ENCODE data around the gene TMEM185A. TPM values are rescaled to one million over a fixed set of nuclear protein-coding genes. Genes with fewer than 3 reads are reported as not detected.
"Not testable (repeated sequence)": the region's sequence is repeated elsewhere in the genome, so short reads cannot be mapped to it uniquely, and the experiment has no call there.

TMEM185A gene
- total and polyA plus RNA-seq, 3 experiments from 2014 or later = 20.0 to 29.2 (median 29.1) TPM

DNA sequence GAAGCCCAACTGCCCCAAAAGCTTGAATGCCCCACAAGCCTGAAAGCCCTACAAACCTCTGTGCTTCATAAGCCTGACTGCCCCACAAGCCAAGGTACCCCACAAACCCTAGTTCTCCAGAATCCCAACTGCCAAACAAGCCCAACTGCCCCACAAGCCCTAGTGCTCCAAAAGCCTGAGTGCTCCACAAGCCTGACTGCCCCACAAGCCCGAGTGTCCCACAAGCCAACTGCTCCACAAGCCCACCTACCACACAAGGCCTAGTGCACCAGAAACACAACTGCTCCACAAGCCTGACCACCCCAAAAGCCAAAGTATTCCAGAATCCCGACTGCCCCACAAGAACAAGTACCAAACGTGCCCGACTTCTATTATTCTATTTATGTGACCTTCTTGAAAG lies 68.2 kb downstream of the TMEM185A start:
- no peak for DNase-seq
- no peaks in the 10 kb centered on the region for H3K36me3 Mint-ChIP-seq
- no peak overlapping the region for H3K27ac Mint-ChIP-seq
- Histone ChIP-seq H3K27ac (ENCODE audit: low read depth, low read length) (no peak overlapping the region), H3K36me3 (ENCODE audit: insufficient read depth, low read length) (no peaks in the 10 kb centered on the region), H3K9me3 (ENCODE audit: low read length) (no peaks in the 10 kb centered on the region), H3K4me1 (ENCODE audit: insufficient read depth, low read length) (no peaks in the 10 kb centered on the region), H3K4me3 (ENCODE audit: low read length) (no peak overlapping the region), H3K27me3 (ENCODE audit: insufficient read depth, low read length, poor library complexity, severe bottlenecking) (no peaks in the 10 kb centered on the region)
- H3K4me3 Mint-ChIP-seq = no peak overlapping the region
- ChIA-PET CTCF (no interaction called here), POLR2A (no interaction called here)
- peaks cover 0 to 5% of the 10 kb centered on the region in 2 donors for H3K27me3 Mint-ChIP-seq
- no peaks in the 10 kb centered on the region for H3K9me3 Mint-ChIP-seq
- no peaks in the 10 kb centered on the region for H3K4me1 Mint-ChIP-seq

DNA sequence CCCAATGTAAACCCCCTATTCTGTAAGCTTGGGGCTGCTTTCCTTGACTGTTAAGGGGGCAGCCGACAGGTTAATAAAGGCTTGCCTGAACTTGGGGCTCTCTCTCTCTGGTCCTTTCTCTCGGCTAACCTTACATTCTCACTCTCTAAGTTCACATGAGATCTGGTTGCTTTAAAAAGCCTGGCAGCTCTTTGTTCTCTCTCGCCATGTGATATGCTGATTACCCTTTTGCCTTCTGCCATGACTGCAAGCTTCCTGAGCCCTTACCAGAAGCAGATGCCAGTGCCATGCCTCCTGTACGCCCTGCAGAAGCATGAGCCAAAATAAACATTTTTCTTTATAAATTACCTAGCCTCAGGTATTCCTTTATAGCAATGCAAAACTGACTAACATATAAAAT lies 76.3 kb downstream of the TMEM185A start:
- H3K36me3 Mint-ChIP-seq; H3K4me1 ChIP-seq (ENCODE audit: insufficient read depth, low read length); H3K9me3 Mint-ChIP-seq; H3K27ac Mint-ChIP-seq; H3K4me1 Mint-ChIP-seq; H3K27me3 ChIP-seq (ENCODE audit: insufficient read depth, low read length, poor library complexity, severe bottlenecking); POLR2A ChIA-PET; H3K27ac ChIP-seq (ENCODE audit: low read depth, low read length); CTCF ChIA-PET; H3K27me3 Mint-ChIP-seq; H3K4me3 Mint-ChIP-seq; H3K36me3 ChIP-seq (ENCODE audit: insufficient read depth, low read length); DNase-seq; H3K4me3 ChIP-seq (ENCODE audit: low read length); H3K9me3 ChIP-seq (ENCODE audit: low read length): not testable (repeated sequence)

DNA sequence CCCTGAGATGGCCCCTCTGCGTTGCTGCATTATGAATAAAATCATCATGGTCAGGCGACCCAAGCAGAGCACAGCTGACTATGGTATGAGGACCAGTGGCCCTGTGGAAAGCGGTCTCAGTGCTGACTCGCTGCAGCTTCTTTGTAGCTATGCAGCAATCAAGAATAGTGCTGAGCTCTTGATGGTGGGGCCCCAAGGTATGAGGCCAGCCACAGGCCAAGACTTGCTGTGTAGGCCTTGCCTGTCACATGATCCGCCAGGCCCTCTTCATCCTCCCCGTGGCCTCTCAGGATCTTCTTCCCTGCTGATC lies 79.7 kb downstream of the TMEM185A start:
- DNase-seq; H3K9me3 ChIP-seq (ENCODE audit: low read length); H3K4me1 Mint-ChIP-seq; H3K36me3 Mint-ChIP-seq; H3K27ac ChIP-seq (ENCODE audit: low read depth, low read length); H3K4me3 Mint-ChIP-seq; H3K4me3 ChIP-seq (ENCODE audit: low read length); H3K27ac Mint-ChIP-seq; CTCF ChIA-PET; H3K36me3 ChIP-seq (ENCODE audit: insufficient read depth, low read length); POLR2A ChIA-PET; H3K9me3 Mint-ChIP-seq; H3K27me3 Mint-ChIP-seq; H3K27me3 ChIP-seq (ENCODE audit: insufficient read depth, low read length, poor library complexity, severe bottlenecking); H3K4me1 ChIP-seq (ENCODE audit: insufficient read depth, low read length): not testable (repeated sequence)

DNA sequence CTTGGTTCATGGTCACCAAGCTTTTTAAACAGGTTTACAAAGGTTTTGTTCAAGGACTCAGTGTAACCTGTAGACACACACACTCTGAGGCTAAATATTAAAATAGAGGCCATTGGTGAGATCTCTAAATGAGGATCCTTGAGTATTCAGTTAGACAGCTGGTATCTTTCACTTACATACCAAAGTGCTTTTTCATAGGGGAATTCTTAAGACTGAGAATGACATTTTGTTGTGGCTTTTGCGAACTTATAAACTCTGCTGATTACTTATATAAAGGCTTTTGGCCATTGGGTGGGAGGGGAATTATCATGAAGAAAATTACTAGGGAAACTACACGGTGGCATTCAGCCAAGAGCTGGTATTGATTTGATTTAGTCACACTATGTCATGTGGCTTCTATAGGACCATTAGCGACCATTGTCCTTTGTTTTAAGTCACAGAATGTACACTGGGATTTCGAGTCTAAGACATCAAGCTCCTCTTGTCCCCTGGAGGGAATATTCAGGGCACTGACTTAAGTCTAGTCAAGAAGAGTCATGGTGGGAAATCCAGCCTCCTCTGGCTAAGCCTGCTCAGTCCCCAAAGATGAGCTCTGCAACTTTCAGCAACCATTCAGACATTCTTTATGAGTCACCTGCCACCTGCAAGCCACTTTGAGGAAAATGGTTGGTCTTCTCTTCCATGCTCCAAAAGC lies 80.2 kb downstream of the TMEM185A start:
- H3K4me1 Mint-ChIP-seq; H3K9me3 ChIP-seq (ENCODE audit: low read length); H3K27me3 ChIP-seq (ENCODE audit: insufficient read depth, low read length, poor library complexity, severe bottlenecking); H3K9me3 Mint-ChIP-seq; H3K27me3 Mint-ChIP-seq; H3K27ac Mint-ChIP-seq; CTCF ChIA-PET; DNase-seq; H3K27ac ChIP-seq (ENCODE audit: low read depth, low read length); H3K4me3 Mint-ChIP-seq; H3K4me1 ChIP-seq (ENCODE audit: insufficient read depth, low read length); H3K36me3 ChIP-seq (ENCODE audit: insufficient read depth, low read length); POLR2A ChIA-PET; H3K36me3 Mint-ChIP-seq; H3K4me3 ChIP-seq (ENCODE audit: low read length): not testable (repeated sequence)

DNA sequence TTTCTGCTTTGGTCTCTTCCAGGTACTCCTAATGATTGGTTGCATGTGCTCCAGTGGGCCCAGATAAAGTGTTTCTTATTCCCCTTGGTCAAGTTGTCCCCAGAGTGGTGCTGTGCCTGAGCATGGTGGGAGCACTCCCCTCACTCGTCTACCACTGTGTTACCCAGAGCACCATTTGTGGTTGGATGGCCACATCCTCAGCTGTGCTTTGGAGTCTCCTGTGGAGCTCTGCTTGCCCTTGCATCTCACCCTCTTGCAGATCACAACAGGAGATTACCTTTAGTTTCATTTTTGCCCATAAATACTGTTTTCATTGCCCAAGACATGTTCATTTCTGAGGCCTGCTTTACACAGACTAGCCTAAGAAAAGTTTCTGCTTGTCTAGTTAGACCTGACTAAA lies 81.1 kb downstream of the TMEM185A start:
- H3K27ac Mint-ChIP-seq; DNase-seq; H3K4me1 Mint-ChIP-seq; H3K4me1 ChIP-seq (ENCODE audit: insufficient read depth, low read length); CTCF ChIA-PET; H3K27me3 Mint-ChIP-seq; H3K4me3 Mint-ChIP-seq; H3K36me3 ChIP-seq (ENCODE audit: insufficient read depth, low read length); H3K4me3 ChIP-seq (ENCODE audit: low read length); H3K9me3 Mint-ChIP-seq; POLR2A ChIA-PET; H3K27ac ChIP-seq (ENCODE audit: low read depth, low read length); H3K9me3 ChIP-seq (ENCODE audit: low read length); H3K27me3 ChIP-seq (ENCODE audit: insufficient read depth, low read length, poor library complexity, severe bottlenecking); H3K36me3 Mint-ChIP-seq: not testable (repeated sequence)

DNA sequence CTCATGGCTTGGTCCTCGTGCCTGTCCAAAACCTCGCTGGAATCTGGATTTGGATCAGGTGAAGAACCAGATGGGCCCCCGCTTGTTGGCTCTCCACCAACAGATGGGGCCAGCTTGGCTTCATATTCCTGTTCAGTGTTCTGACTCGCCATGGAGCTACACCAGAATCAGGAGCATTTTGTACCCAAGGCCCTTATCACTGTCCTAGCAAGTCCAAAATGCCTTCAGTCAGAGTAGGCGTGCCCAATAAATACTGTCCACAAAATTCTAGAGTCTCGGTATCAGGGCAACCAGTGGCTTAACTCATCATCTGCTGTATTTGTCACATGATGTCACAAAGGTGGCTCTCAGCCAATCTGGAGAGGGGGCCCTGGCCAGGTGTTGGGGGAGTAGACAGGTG lies 81.9 kb downstream of the TMEM185A start, which contains the start of gene HSFX3:
TSS of gene HSFX3 (minus strand) at position 224 of the 400 bp plus-strand sequence. CDS start at position 152, 72 bp downstream.
- H3K4me3 ChIP-seq (ENCODE audit: low read length); H3K4me1 ChIP-seq (ENCODE audit: insufficient read depth, low read length); H3K9me3 ChIP-seq (ENCODE audit: low read length); H3K36me3 ChIP-seq (ENCODE audit: insufficient read depth, low read length); CTCF ChIA-PET; H3K4me1 Mint-ChIP-seq; H3K27me3 Mint-ChIP-seq; H3K36me3 Mint-ChIP-seq; H3K27me3 ChIP-seq (ENCODE audit: insufficient read depth, low read length, poor library complexity, severe bottlenecking); POLR2A ChIA-PET; H3K27ac ChIP-seq (ENCODE audit: low read depth, low read length); H3K9me3 Mint-ChIP-seq; H3K4me3 Mint-ChIP-seq; DNase-seq; H3K27ac Mint-ChIP-seq: not testable (repeated sequence)

DNA sequence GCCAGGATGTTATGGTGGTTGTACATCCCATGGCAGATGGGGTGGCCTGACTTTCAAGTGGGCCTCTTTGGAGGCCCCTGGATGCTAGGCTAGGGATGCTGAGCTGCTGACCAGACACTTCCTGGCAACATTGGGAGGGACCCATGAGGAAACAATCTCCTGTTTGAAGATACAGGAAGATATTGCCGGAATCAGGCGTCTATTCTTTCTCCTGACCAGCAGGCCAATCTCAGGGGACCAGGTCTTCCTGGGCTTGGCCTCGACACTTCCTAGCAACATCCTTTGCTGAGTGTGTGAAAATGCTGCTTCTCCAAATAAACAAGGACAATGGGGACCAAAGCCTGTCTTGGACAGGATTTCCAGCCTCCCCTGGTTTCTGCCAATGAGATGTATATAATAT lies 83.8 kb downstream of the TMEM185A start:
- H3K4me1 ChIP-seq (ENCODE audit: insufficient read depth, low read length); H3K27me3 Mint-ChIP-seq; H3K9me3 Mint-ChIP-seq; H3K4me3 Mint-ChIP-seq; H3K27ac Mint-ChIP-seq; POLR2A ChIA-PET; H3K36me3 ChIP-seq (ENCODE audit: insufficient read depth, low read length); H3K4me3 ChIP-seq (ENCODE audit: low read length); CTCF ChIA-PET; DNase-seq; H3K9me3 ChIP-seq (ENCODE audit: low read length); H3K4me1 Mint-ChIP-seq; H3K27me3 ChIP-seq (ENCODE audit: insufficient read depth, low read length, poor library complexity, severe bottlenecking); H3K27ac ChIP-seq (ENCODE audit: low read depth, low read length): not testable (repeated sequence)
- peaks cover 0 to 12% (median 0%) of the 10 kb centered on the region in 3 donors for H3K36me3 Mint-ChIP-seq

DNA sequence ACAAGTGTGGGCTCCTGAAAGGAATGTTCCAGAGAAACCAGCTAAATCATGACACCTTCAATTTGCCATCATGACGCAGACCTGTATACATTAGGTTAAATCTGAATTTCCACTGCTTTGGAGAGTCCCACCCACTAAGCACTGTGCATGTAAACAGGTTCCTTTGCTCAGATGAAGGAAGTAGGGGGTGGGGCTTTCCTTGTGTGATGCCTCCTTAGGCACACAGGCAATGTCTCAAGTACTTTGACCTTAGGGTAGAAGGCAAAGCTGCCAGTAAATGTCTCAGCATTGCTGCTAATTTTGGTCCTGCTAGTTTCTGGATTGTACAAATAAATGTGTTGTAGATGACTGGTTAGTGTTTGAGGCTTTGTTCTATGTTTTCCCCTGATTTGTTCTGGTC lies 84.6 kb downstream of the TMEM185A start:
- H3K4me3 Mint-ChIP-seq, CTCF ChIA-PET: not testable (repeated sequence)

More for the DNA sequence above, 84.6 kb downstream of the TMEM185A start:
- H3K27me3 ChIP-seq (ENCODE audit: insufficient read depth, low read length, poor library complexity, severe bottlenecking); H3K4me3 ChIP-seq (ENCODE audit: low read length); H3K4me1 Mint-ChIP-seq; DNase-seq; H3K9me3 ChIP-seq (ENCODE audit: low read length); H3K27ac Mint-ChIP-seq; H3K27me3 Mint-ChIP-seq; H3K36me3 ChIP-seq (ENCODE audit: insufficient read depth, low read length); H3K9me3 Mint-ChIP-seq; H3K27ac ChIP-seq (ENCODE audit: low read depth, low read length); POLR2A ChIA-PET; H3K4me1 ChIP-seq (ENCODE audit: insufficient read depth, low read length): not testable (repeated sequence)
- H3K36me3 Mint-ChIP-seq = peaks cover 0 to 12% (median 0%) of the 10 kb centered on the region in 3 donors
